A549 (cell line): ENCODE results near the gene KDR. TPM values are rescaled to one million over a fixed set of nuclear protein-coding genes. Genes with fewer than 3 reads are reported as not detected.

Experiments used
- ATAC-seq, 2 experiments: fragments of 200-7000 bp in 1 of 2; fragments of >200 bp in 1 of 2; cut with Nextera tagmentation in 1 of 2; cut with Tn5 transposase in 1 of 2; 3 replicates each; pipeline versions ENCODE4 v1.8.0 to v1.9.1; 2018 to 2020; ENCODE audit warnings: mild to moderate bottlenecking in 1 of 2, moderate library complexity in 1 of 2
- CTCF ChIA-PET: fragments of 300-600 bp; sonication (Branson Sonifier 250); formaldehyde crosslinking; extraction: SDS; loops from one replicate; lab custom pipeline; 2021; ENCODE audit warnings: antibody characterized with exemption, inconsistent platforms; lab: Yijun Ruan, JAX
- POLR2A ChIA-PET: fragments of 350-600 bp; formaldehyde crosslinking; extraction: SDS; loops from one replicate; lab custom pipeline; 2021; ENCODE audit warnings: antibody characterized with exemption, inconsistent platforms; lab: Yijun Ruan, JAX
- DNase-seq, 2 experiments: peaks; one replicate each; pipeline versions ENCODE4 v3.0.0 to v3.0.0-alpha.2; 2011 to 2016; ENCODE audit warnings: low read depth in 1 of 2, low spot score in 1 of 2
- FAIRE-seq: peaks from 2 replicates; lab custom pipeline; 2011; peaks lifted over from hg19 to GRCh38; lab: Jason Lieb, UNC
- H3K27ac ChIP-seq, 2 experiments: fragments of >200 bp; sonication (Bioruptor Twin); formaldehyde crosslinking; 3 replicates each; pipeline ENCODE4 v1.5.1; 2016 to 2017
- H3K4me1 ChIP-seq: fragments of >200 bp; sonication (Bioruptor Twin); formaldehyde crosslinking; 3 replicates; pipeline ENCODE4 v1.6.1; 2016
- H3K4me2 ChIP-seq: fragments of >200 bp; sonication (Bioruptor Twin); formaldehyde crosslinking; 3 replicates; pipeline ENCODE4 v1.6.1; 2016
- H3K4me3 ChIP-seq: fragments of >200 bp; sonication (Bioruptor Twin); formaldehyde crosslinking; 3 replicates; pipeline ENCODE4 v1.5.1; 2016
- H3K9me3 ChIP-seq: fragments of >200 bp; sonication (Bioruptor Twin); formaldehyde crosslinking; 3 replicates; pipeline ENCODE4 v1.6.1; 2016
- CBX2 ChIP-seq: fragments of 200-600 bp; sonication (generic); IDR thresholded peaks from 2 replicates; pipeline ENCODE4 v1.6.1; 2016; ENCODE audit warnings: low read depth, mild to moderate bottlenecking, borderline replicate concordance
- CEBPB ChIP-seq, 2 experiments: fragments of >200 bp in 1 of 2; sonication (Bioruptor Twin) in 1 of 2; formaldehyde crosslinking in 1 of 2; IDR thresholded peaks; 2 replicates each; pipeline ENCODE4 v1.6.1; 2012 to 2016
- CHD4 ChIP-seq: fragments of 200-600 bp; sonication (generic); IDR thresholded peaks from 2 replicates; pipeline ENCODE4 v1.6.1; 2016; ENCODE audit warnings: antibody characterized with exemption, mild to moderate bottlenecking, borderline replicate concordance
- EHF ChIP-seq: fragments of 250-450 bp; sonication (Bioruptor Pico); IDR thresholded peaks from 2 replicates; pipeline ENCODE4 v1.5.0; 2020; ENCODE audit warnings: mild to moderate bottlenecking
- FOSB ChIP-seq: fragments of 250-450 bp; sonication (Bioruptor Pico); IDR thresholded peaks from 2 replicates; pipeline ENCODE4 v1.5.0; 2020; ENCODE audit warnings: mild to moderate bottlenecking, moderate library complexity
- FOSL2 ChIP-seq, 2 experiments: fragments of 450-650 bp in 1 of 2; fragments of >200 bp in 1 of 2; sonication (Bioruptor Twin) in 1 of 2; formaldehyde crosslinking; IDR thresholded peaks; 2 replicates each; pipeline versions ENCODE4 v1.5.0 to v1.6.1; 2016 to 2020; ENCODE audit warnings: mild to moderate bottlenecking in 1 of 2, moderate library complexity in 1 of 2
- GATA3 ChIP-seq: IDR thresholded peaks from 2 replicates; pipeline ENCODE4 v1.6.1; 2012; ENCODE audit warnings: borderline replicate concordance
- HOXB5 ChIP-seq: fragments of 250-450 bp; sonication (Bioruptor Pico); IDR thresholded peaks from 2 replicates; pipeline ENCODE4 v1.5.0; 2020; ENCODE audit warnings: mild to moderate bottlenecking, moderate library complexity
- JUN ChIP-seq, 2 experiments: fragments of >200 bp; sonication (Bioruptor Twin); formaldehyde crosslinking; IDR thresholded peaks; 2 replicates in 1 of 2; 3 replicates in 1 of 2; pipeline ENCODE4 v1.6.1; 2016 to 2017
- KDM1A ChIP-seq: fragments of 200-600 bp; sonication (generic); IDR thresholded peaks from 2 replicates; pipeline ENCODE4 v1.6.1; 2016; ENCODE audit warnings: low read depth, mild to moderate bottlenecking
- KDM5A ChIP-seq: fragments of 200-600 bp; sonication (generic); IDR thresholded peaks from 2 replicates; pipeline ENCODE4 v1.6.1; 2016; ENCODE audit warnings: antibody characterized with exemption, mild to moderate bottlenecking
- MAZ ChIP-seq: fragments of 150-350 bp; IDR thresholded peaks from 2 replicates; pipeline ENCODE4 v1.6.1; 2014; ENCODE audit warnings: antibody characterized with exemption, low read depth, low read length, borderline replicate concordance
- MYC ChIP-seq: IDR thresholded peaks from 2 replicates; pipeline ENCODE4 v1.6.1; 2012; ENCODE audit warnings: mild to moderate bottlenecking, inconsistent platforms, low read length, improper control_type of control experiment, borderline replicate concordance
- NR3C1 ChIP-seq: fragments of >200 bp; sonication (Bioruptor Twin); formaldehyde crosslinking; IDR thresholded peaks from 3 replicates; pipeline ENCODE4 v1.6.1; 2017
- PHF8 ChIP-seq: fragments of 200-600 bp; sonication (generic); IDR thresholded peaks from 2 replicates; pipeline ENCODE4 v1.6.1; 2016; ENCODE audit warnings: low read depth, mild to moderate bottlenecking, antibody characterized with exemption, moderate library complexity, borderline replicate concordance
- RNF2 ChIP-seq: fragments of 200-600 bp; sonication (generic); IDR thresholded peaks from 2 replicates; pipeline ENCODE4 v1.6.1; 2016; ENCODE audit warnings: low read depth, mild to moderate bottlenecking, antibody characterized with exemption, moderate library complexity, borderline replicate concordance
- SMC3 ChIP-seq: fragments of >200 bp; sonication (Bioruptor Twin); formaldehyde crosslinking; IDR thresholded peaks from 3 replicates; pipeline ENCODE4 v1.6.1; 2018; ENCODE audit warnings: inconsistent platforms
- SREBF2 ChIP-seq: fragments of 450-650 bp; IDR thresholded peaks from 2 replicates; pipeline ENCODE4 v1.6.1; 2014; ENCODE audit warnings: mild to moderate bottlenecking, moderate library complexity
- ZC3H11A ChIP-seq: fragments of 450-650 bp; IDR thresholded peaks from 2 replicates; pipeline ENCODE4 v1.6.1; 2014; ENCODE audit warnings: antibody characterized with exemption, mild to moderate bottlenecking
- ZNF302 ChIP-seq: fragments of 250-450 bp; sonication (Bioruptor Pico); IDR thresholded peaks from 2 replicates; pipeline ENCODE4 v1.9.0; 2021; ENCODE audit warnings: inconsistent platforms, mild to moderate bottlenecking, moderate library complexity
- WGBS: methylation state at CpG from one replicate; pipeline ENCODE4 v1.1.6; 2017; ENCODE audit errors: missing lambda C conversion rate; 5-methylcytosine and 5-hydroxymethylcytosine counted together
- polyA plus RNA-seq, 4 experiments: library from polyadenylated mRNA; depleted of rRNA in 3 of 4; stranded (reverse); fragments of >200 nt; fragmentation: RNase III in 1 of 4; extraction: RNeasy Plus Mini Kit Qiagen cat#74134 plus additional on column Dnase treatment in 1 of 4; gene quantifications; 2 replicates in 3 of 4; 3 replicates in 1 of 4; pipeline ENCODE4 v1.2.3, GENCODE V29; 2011 to 2017
- TF ChIP-seq, protein P1 (sequence below): fragments of >200 bp; sonication (Bioruptor Twin); formaldehyde crosslinking; IDR thresholded peaks from 3 replicates; pipeline ENCODE4 v1.5.1; 2016

KDR gene
- polyA plus RNA-seq, 2 of the 4 experiments (the other 2 are of a cell fraction), result not detected

DNA sequence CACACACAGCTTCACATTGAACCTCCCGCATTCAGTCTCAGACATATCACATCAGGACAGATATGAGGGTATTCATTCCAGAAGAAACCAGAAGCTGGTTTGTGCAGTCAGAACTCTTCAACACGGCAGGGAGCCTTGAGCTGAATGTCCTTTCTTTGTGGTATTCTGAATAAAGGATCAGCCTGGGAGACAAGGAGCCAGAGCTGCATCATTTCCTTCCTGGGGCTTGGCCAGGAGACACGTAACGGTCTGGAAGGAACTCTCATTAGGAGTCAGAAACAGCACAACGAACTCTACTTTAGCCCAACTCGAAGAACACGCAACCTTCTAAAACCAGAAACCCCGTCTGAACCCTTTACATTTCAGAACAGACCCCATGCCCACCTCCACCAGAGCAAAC lies 46.4 kb downstream of the KDR start:
- 25% methylated on average over 8 of the region's 8 CpGs for WGBS
- no peaks in the 10 kb centered on the region for H3K9me3 ChIP-seq
- H3K4me1 ChIP-seq, result no peaks in the 10 kb centered on the region
- CTCF ChIA-PET, result no interaction called here
- ATAC-seq (no peak), DNase-seq (no peak), FAIRE-seq (no peak)
- no peak overlapping the region for H3K4me2 ChIP-seq
- H3K27ac ChIP-seq, result no peak overlapping the region
- POLR2A ChIA-PET, result no interaction called here
- TF ChIP-seq EHF (CRISPR knock-in tag) (no peak), CBX2 (no peak), FOSL2 (IDR thresholded peaks at IDR 0.05) (no peak), FOSL2 (CRISPR knock-in tag; IDR thresholded peaks at IDR 0.05) (no peak), MYC (no peak), ZC3H11A (no peak), CEBPB (IDR thresholded peaks at IDR 0.05) (no peak), JUN (IDR thresholded peaks at IDR 0.05) (no peak), HOXB5 (CRISPR knock-in tag) (no peak), MAZ (no peak)
- no peak overlapping the region for H3K4me3 ChIP-seq

DNA sequence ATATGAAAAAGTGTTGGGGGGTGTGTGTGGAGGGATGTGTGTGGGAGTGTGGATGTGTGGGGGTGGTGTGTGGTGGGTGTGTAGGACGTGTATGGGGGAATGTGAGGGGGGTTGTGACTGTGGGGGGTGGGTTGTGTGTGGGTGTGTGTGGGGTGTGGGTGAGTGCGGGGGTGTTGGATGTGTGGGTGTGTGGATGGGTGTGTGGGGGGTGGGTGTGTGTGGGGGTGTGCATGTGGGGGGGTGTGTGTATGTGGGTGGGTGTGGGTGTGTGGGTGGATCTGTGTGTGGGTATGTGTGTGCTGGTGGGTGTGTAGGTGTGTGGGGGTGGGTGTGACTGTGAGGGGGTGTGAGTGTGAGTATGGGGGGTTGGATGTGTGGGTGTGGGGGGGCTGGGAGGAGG lies 47.8 kb downstream of the KDR start:
- H3K4me1 ChIP-seq, result no peaks in the 10 kb centered on the region
- POLR2A ChIA-PET, result no interaction called here
- CTCF ChIA-PET, result no interaction called here
- TF ChIP-seq MAZ (no peak), GATA3 (no peak), HOXB5 (CRISPR knock-in tag) (no peak), SREBF2 (no peak), SMC3 (no peak), CHD4 (no peak)
- H3K9me3 ChIP-seq, result no peaks in the 10 kb centered on the region
- no peak overlapping the region for H3K27ac ChIP-seq
- FAIRE-seq, result no peak
- no peak for DNase-seq
- 0% methylated on average over 1 of the region's 2 CpGs for WGBS
- no peak overlapping the region for H3K4me2 ChIP-seq
- no peak for ATAC-seq
- no peak overlapping the region for H3K4me3 ChIP-seq

DNA sequence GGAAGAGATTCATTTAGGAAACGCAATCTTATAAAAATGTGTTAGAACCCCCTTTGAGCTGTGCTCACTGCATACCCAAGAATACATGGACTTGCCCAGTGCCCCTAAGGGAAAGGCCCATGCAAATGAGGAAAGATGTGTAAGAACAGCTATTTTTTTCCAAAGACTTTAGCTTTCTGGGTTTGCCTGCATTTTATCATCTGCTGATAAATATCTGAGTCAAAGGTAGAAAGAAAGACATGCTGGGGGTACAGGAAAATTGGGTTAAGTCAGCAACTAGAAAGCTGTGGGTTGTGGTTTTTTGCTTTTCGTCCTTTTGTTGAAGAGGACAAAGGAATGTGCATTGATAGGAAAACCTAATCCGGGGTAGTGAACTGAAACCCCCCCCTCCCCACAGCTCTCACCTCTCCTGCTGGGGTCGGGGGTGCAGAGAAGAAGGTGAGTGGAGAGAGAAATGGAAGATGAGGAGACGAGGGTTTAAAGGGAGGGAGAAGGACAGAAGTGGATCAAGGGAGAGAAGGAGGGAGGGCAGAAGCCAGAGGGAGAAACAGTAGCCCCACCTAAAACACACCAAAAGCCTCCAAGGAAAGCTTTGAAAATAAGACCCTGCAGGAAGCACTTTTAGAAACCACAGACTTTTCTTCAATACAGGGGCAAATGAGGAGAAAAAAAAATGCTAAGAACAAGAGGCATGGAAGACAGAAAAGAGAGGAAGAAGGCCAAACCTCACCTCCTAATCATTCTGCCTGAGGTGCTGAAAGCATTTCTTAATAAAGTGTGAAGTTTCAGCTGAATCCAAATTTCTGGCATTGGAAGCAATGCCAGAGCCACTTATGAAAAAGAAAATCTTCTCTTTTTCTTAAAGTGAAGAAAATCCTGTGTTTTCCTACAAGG lies 49.3 kb downstream of the KDR start:
- CTCF ChIA-PET, result no interaction called here
- Histone ChIP-seq H3K4me3 (no peak overlapping the region), H3K4me1 (no peaks in the 10 kb centered on the region), H3K4me2 (no peak overlapping the region)
- FAIRE-seq (no peak), ATAC-seq (no peak)
- TF ChIP-seq KDM5A (no peak), KDM1A (no peak), PHF8 (no peak), CBX2 (no peak), RNF2 (no peak), ZNF302 (CRISPR knock-in tag) (no peak), NR3C1 (no peak), FOSB (CRISPR knock-in tag) (no peak)
- TF ChIP-seq, protein P1, sequence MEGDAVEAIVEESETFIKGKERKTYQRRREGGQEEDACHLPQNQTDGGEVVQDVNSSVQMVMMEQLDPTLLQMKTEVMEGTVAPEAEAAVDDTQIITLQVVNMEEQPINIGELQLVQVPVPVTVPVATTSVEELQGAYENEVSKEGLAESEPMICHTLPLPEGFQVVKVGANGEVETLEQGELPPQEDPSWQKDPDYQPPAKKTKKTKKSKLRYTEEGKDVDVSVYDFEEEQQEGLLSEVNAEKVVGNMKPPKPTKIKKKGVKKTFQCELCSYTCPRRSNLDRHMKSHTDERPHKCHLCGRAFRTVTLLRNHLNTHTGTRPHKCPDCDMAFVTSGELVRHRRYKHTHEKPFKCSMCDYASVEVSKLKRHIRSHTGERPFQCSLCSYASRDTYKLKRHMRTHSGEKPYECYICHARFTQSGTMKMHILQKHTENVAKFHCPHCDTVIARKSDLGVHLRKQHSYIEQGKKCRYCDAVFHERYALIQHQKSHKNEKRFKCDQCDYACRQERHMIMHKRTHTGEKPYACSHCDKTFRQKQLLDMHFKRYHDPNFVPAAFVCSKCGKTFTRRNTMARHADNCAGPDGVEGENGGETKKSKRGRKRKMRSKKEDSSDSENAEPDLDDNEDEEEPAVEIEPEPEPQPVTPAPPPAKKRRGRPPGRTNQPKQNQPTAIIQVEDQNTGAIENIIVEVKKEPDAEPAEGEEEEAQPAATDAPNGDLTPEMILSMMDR, result no peak
- TF ChIP-seq, all 56 proteins: peak for 0
- Histone ChIP-seq H3K27ac (no peak overlapping the region), H3K9me3 (no peaks in the 10 kb centered on the region)
- WGBS, result 3% methylated on average over 5 of the region's 5 CpGs
- POLR2A ChIA-PET, result no interaction called here
- DNase-seq, result no peak
